ENCODE data around the gene NEIL3. TPM values are rescaled to one million over a fixed set of nuclear protein-coding genes. Genes with fewer than 3 reads are reported as not detected.

The NEIL3 gene
- total RNA-seq, 1 donor from 2014 or later, result 5.7 TPM

DNA sequence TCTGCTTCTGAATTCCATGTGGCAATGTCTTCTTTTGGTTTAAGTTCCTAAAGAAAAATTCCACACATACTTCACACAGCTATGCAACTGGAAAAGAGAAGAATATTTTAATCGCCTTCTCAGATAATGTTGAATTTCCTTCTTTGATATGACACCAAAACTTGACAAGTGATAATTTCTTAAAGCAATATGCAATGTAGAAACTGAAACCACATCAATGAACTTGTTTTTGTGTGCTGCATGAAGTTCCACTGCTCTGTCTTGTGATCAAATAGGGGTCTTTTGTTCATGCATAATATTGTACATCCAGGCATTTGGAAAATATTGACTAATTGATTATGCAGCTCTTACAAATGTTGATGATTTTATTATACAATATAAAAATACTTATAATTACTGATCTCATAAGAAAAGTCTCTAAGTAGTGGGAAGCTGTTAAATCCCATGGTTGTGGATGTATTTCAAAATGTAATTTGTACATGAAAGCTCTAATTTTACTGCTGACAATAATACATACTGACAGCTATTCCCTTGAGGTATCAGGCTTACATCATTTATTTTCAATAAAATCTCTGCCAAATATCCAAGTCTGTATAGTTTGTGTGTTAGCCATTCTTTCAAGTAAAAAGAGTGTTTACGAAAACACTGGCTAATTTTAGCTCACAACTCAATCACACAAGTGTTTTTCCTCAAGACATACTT lies 76.1 kb downstream of the NEIL3 start:
- Histone ChIP-seq H3K36me3 (ENCODE audit: control insufficient read depth in 3 of 3, insufficient read depth in 3 of 3, low read length in 3 of 3) (no peaks in the 10 kb centered on the region), H3K4me3 (ENCODE audit: low read length in 3 of 3) (no peak overlapping the region), H3K4me1 (ENCODE audit: control insufficient read depth in 3 of 3, insufficient read depth in 3 of 3, low read length in 3 of 3) (no peaks in the 10 kb centered on the region), H3K27ac (ENCODE audit: low read depth, low read length) (no peak overlapping the region), H3K9me3 (ENCODE audit: control insufficient read depth in 3 of 3, low read length in 3 of 3) (no peaks in the 10 kb centered on the region), H3K27me3 (ENCODE audit: control insufficient read depth in 3 of 3, insufficient read depth in 3 of 3, low read length in 3 of 3) (peaks cover 0 to 2% (median 0%) of the 10 kb centered on the region in 3 donors), H3K9ac (ENCODE audit: low read depth in 1 of 3, low read length in 3 of 3) (no peak overlapping the region)

- Histone ChIP-seq H3K27ac (ENCODE audit: low read depth, low read length) (no peak overlapping the region), H3K36me3 (ENCODE audit: control insufficient read depth in 3 of 3, insufficient read depth in 3 of 3, low read length in 3 of 3) (no peaks in the 10 kb centered on the region), H3K9ac (ENCODE audit: low read depth in 1 of 3, low read length in 3 of 3) (no peak overlapping the region), H3K4me1 (ENCODE audit: control insufficient read depth in 3 of 3, insufficient read depth in 3 of 3, low read length in 3 of 3) (no peaks in the 10 kb centered on the region), H3K27me3 (ENCODE audit: control insufficient read depth in 3 of 3, insufficient read depth in 3 of 3, low read length in 3 of 3) (peaks cover 0 to 4% (median 0%) of the 10 kb centered on the region in 3 donors), H3K4me3 (ENCODE audit: low read length in 3 of 3) (no peak overlapping the region), H3K9me3 (ENCODE audit: control insufficient read depth in 3 of 3, low read length in 3 of 3) (no peaks in the 10 kb centered on the region)
These were observed 76.7 kb downstream of the NEIL3 start for GRCh38 chr4:177386278-177386815.

DNA sequence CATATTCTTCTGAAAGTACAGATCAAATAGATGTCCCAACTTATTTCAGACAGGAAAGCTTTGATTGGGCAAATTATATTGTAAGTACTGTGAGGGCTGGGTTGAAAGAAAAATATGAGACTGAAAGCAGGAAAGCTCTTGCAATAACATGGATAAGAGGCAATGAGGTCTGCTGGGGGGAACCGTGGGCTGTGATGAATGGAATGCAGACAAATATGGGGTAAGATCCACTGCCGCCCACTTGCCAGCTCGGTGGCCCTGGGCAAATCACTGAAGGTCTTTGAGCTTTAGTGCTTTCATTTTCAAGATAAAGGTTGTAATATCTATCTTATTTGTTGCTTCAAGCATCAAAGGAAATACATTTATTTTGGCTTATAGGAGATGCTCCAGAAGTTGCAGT lies 81.6 kb downstream of the NEIL3 start:
- H3K9me3 ChIP-seq (ENCODE audit: control insufficient read depth in 3 of 3, low read length in 3 of 3), result no peaks in the 10 kb centered on the region
- no peak overlapping the region for H3K9ac ChIP-seq (ENCODE audit: low read depth in 1 of 3, low read length in 3 of 3)
- no peaks in the 10 kb centered on the region for H3K4me1 ChIP-seq (ENCODE audit: control insufficient read depth in 3 of 3, insufficient read depth in 3 of 3, low read length in 3 of 3)
- peaks cover 0 to 3% (median 0%) of the 10 kb centered on the region in 3 donors for H3K27me3 ChIP-seq (ENCODE audit: control insufficient read depth in 3 of 3, insufficient read depth in 3 of 3, low read length in 3 of 3)
- no peak overlapping the region for H3K4me3 ChIP-seq (ENCODE audit: low read length in 3 of 3)
- no peaks in the 10 kb centered on the region for H3K36me3 ChIP-seq (ENCODE audit: control insufficient read depth in 3 of 3, insufficient read depth in 3 of 3, low read length in 3 of 3)
- no peak overlapping the region for H3K27ac ChIP-seq (ENCODE audit: low read depth, low read length)

DNA sequence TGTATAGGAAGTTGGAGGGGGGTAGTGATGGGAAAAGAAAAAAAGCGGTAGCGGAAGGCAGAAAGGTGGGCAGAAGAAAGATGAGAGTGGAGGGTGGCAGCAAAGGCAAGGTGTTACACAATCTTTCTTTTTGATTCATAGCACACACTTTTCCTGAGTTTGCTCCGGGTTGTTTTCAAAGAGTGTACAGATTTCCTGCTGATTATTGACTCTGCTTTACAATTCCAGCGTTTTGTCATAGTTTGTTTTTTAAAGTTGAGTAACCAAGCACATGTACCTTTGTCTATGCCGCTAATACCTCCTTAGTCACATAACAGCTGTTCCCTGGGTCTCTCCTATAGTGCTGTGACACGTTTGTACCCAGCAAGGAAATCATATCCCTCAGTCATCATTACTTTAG lies 82.3 kb downstream of the NEIL3 start:
- H3K9me3 ChIP-seq (ENCODE audit: control insufficient read depth in 3 of 3, low read length in 3 of 3), result no peaks in the 10 kb centered on the region
- H3K4me3 ChIP-seq (ENCODE audit: low read length in 3 of 3), result no peak overlapping the region
- no peak overlapping the region for H3K9ac ChIP-seq (ENCODE audit: low read depth in 1 of 3, low read length in 3 of 3)
- H3K27ac ChIP-seq (ENCODE audit: low read depth, low read length), result no peak overlapping the region
- peaks cover 0 to 3% (median 0%) of the 10 kb centered on the region in 3 donors for H3K27me3 ChIP-seq (ENCODE audit: control insufficient read depth in 3 of 3, insufficient read depth in 3 of 3, low read length in 3 of 3)
- H3K4me1 ChIP-seq (ENCODE audit: control insufficient read depth in 3 of 3, insufficient read depth in 3 of 3, low read length in 3 of 3), result no peaks in the 10 kb centered on the region
- no peaks in the 10 kb centered on the region for H3K36me3 ChIP-seq (ENCODE audit: control insufficient read depth in 3 of 3, insufficient read depth in 3 of 3, low read length in 3 of 3)

GRCh38 chr4:177393236-177393635 lies 83.6 kb downstream of the NEIL3 start:
- Histone ChIP-seq H3K9me3 (ENCODE audit: control insufficient read depth in 3 of 3, low read length in 3 of 3) (no peaks in the 10 kb centered on the region), H3K27ac (ENCODE audit: low read depth, low read length) (no peak overlapping the region), H3K9ac (ENCODE audit: low read depth in 1 of 3, low read length in 3 of 3) (no peak overlapping the region), H3K27me3 (ENCODE audit: control insufficient read depth in 3 of 3, insufficient read depth in 3 of 3, low read length in 3 of 3) (peaks cover 0 to 3% (median 0%) of the 10 kb centered on the region in 3 donors), H3K36me3 (ENCODE audit: control insufficient read depth in 3 of 3, insufficient read depth in 3 of 3, low read length in 3 of 3) (no peaks in the 10 kb centered on the region), H3K4me1 (ENCODE audit: control insufficient read depth in 3 of 3, insufficient read depth in 3 of 3, low read length in 3 of 3) (no peaks in the 10 kb centered on the region), H3K4me3 (ENCODE audit: low read length in 3 of 3) (no peak overlapping the region)

GRCh38 chr4:177396352-177396751 lies 86.7 kb downstream of the NEIL3 start:
- Histone ChIP-seq H3K27me3 (ENCODE audit: control insufficient read depth in 3 of 3, insufficient read depth in 3 of 3, low read length in 3 of 3) (peaks cover 0 to under 1% (median 0%) of the 10 kb centered on the region in 3 donors), H3K4me3 (ENCODE audit: low read length in 3 of 3) (no peak overlapping the region), H3K9me3 (ENCODE audit: control insufficient read depth in 3 of 3, low read length in 3 of 3) (no peaks in the 10 kb centered on the region), H3K27ac (ENCODE audit: low read depth, low read length) (no peak overlapping the region), H3K36me3 (ENCODE audit: control insufficient read depth in 3 of 3, insufficient read depth in 3 of 3, low read length in 3 of 3) (no peaks in the 10 kb centered on the region), H3K9ac (ENCODE audit: low read depth in 1 of 3, low read length in 3 of 3) (no peak overlapping the region), H3K4me1 (ENCODE audit: control insufficient read depth in 3 of 3, insufficient read depth in 3 of 3, low read length in 3 of 3) (no peaks in the 10 kb centered on the region)

- Histone ChIP-seq H3K4me3 (ENCODE audit: low read length in 3 of 3) (no peak overlapping the region), H3K4me1 (ENCODE audit: control insufficient read depth in 3 of 3, insufficient read depth in 3 of 3, low read length in 3 of 3) (no peaks in the 10 kb centered on the region), H3K27me3 (ENCODE audit: control insufficient read depth in 3 of 3, insufficient read depth in 3 of 3, low read length in 3 of 3) (no peaks in the 10 kb centered on the region), H3K9me3 (ENCODE audit: control insufficient read depth in 3 of 3, low read length in 3 of 3) (no peaks in the 10 kb centered on the region), H3K36me3 (ENCODE audit: control insufficient read depth in 3 of 3, insufficient read depth in 3 of 3, low read length in 3 of 3) (no peaks in the 10 kb centered on the region), H3K27ac (ENCODE audit: low read depth, low read length) (no peak overlapping the region), H3K9ac (ENCODE audit: low read depth in 1 of 3, low read length in 3 of 3) (no peak overlapping the region)
These were observed 90.4 kb downstream of the NEIL3 start for GRCh38 chr4:177400030-177400429.

- Histone ChIP-seq H3K9ac (ENCODE audit: low read depth in 1 of 3, low read length in 3 of 3) (no peak overlapping the region), H3K27ac (ENCODE audit: low read depth, low read length) (no peak overlapping the region), H3K27me3 (ENCODE audit: control insufficient read depth in 3 of 3, insufficient read depth in 3 of 3, low read length in 3 of 3) (no peaks in the 10 kb centered on the region), H3K4me1 (ENCODE audit: control insufficient read depth in 3 of 3, insufficient read depth in 3 of 3, low read length in 3 of 3) (no peaks in the 10 kb centered on the region), H3K9me3 (ENCODE audit: control insufficient read depth in 3 of 3, low read length in 3 of 3) (no peaks in the 10 kb centered on the region), H3K4me3 (ENCODE audit: low read length in 3 of 3) (no peak overlapping the region), H3K36me3 (ENCODE audit: control insufficient read depth in 3 of 3, insufficient read depth in 3 of 3, low read length in 3 of 3) (no peaks in the 10 kb centered on the region)
These were observed 92.1 kb downstream of the NEIL3 start for GRCh38 chr4:177401658-177402273.

DNA sequence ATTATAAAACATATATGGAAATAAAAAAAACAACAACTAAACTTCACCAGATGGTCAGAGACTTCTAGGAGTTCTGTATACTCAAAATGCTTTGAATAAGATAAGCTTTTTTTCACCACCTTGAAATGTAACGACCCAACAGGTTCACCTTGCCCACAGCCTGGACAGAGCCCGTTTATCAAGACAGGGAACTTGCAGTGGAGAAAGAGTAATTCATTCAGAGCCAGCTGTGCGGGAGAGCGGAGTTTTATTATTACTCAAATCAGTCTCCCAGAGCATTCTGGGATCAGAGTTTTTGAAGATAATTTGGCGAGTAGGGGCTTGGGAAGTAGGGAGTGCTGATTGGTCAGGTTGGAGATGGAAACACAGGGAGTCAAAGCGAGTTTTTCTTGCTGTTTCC lies 94.1 kb downstream of the NEIL3 start:
- H3K4me3 ChIP-seq (ENCODE audit: low read length in 3 of 3), result no peak overlapping the region
- no peak overlapping the region for H3K27ac ChIP-seq (ENCODE audit: low read depth, low read length)
- H3K9me3 ChIP-seq (ENCODE audit: control insufficient read depth in 3 of 3, low read length in 3 of 3), result no peaks in the 10 kb centered on the region
- no peak overlapping the region for H3K9ac ChIP-seq (ENCODE audit: low read depth in 1 of 3, low read length in 3 of 3)
- H3K36me3 ChIP-seq (ENCODE audit: control insufficient read depth in 3 of 3, insufficient read depth in 3 of 3, low read length in 3 of 3), result no peaks in the 10 kb centered on the region
- H3K27me3 ChIP-seq (ENCODE audit: control insufficient read depth in 3 of 3, insufficient read depth in 3 of 3, low read length in 3 of 3), result no peaks in the 10 kb centered on the region
- no peaks in the 10 kb centered on the region for H3K4me1 ChIP-seq (ENCODE audit: control insufficient read depth in 3 of 3, insufficient read depth in 3 of 3, low read length in 3 of 3)

DNA sequence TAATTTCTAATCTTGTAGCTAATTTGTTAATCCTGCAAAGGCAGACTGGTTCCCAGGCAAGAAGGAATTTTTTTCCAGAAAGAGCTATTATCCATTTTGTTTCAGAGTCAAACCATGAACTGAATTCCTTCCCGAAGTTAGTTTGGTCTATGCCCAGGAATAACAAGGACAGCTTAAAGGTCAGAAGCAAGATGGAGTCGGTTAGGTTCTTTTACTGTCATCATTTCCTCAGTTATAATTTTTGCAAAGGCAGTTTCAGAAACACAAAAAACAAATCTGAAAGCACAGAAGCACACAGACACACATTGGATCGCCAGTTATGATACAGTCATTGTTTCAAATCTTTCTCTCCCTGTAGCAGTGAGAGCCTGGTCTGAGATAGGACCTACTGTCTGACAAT lies 94.7 kb downstream of the NEIL3 start:
- Histone ChIP-seq H3K9me3 (ENCODE audit: control insufficient read depth in 3 of 3, low read length in 3 of 3) (no peaks in the 10 kb centered on the region), H3K4me3 (ENCODE audit: low read length in 3 of 3) (no peak overlapping the region), H3K36me3 (ENCODE audit: control insufficient read depth in 3 of 3, insufficient read depth in 3 of 3, low read length in 3 of 3) (no peaks in the 10 kb centered on the region), H3K27me3 (ENCODE audit: control insufficient read depth in 3 of 3, insufficient read depth in 3 of 3, low read length in 3 of 3) (no peaks in the 10 kb centered on the region), H3K27ac (ENCODE audit: low read depth, low read length) (no peak overlapping the region), H3K4me1 (ENCODE audit: control insufficient read depth in 3 of 3, insufficient read depth in 3 of 3, low read length in 3 of 3) (no peaks in the 10 kb centered on the region), H3K9ac (ENCODE audit: low read depth in 1 of 3, low read length in 3 of 3) (no peak overlapping the region)
